ENCODE measurements around the gene DRC7.
A peak's percentile ranks its signal among the peaks of the same experiment; 100 is the strongest.
"Not testable (repeated sequence)": the region's sequence is repeated elsewhere in the genome, so short reads cannot be mapped to it uniquely, and the experiment has no call there.

Gene DRC7

GRCh38 chr16:57725151-57725550 lies 30.5 kb downstream of the DRC7 start:
- Histone ChIP-seq H3K9ac (ENCODE audit: low read length) (no peak overlapping the region), H3K36me3 (ENCODE audit: control insufficient read depth, insufficient read depth, low read length, severe bottlenecking) (no peaks in the 10 kb centered on the region), H3K9me3 (ENCODE audit: control insufficient read depth, low read length) (no peaks in the 10 kb centered on the region), H3K4me1 (ENCODE audit: control insufficient read depth, insufficient read depth, low read length) (no peaks in the 10 kb centered on the region), H3K27me3 (replicated peaks; ENCODE audit: control insufficient read depth, insufficient read depth, low read length) (no peaks in the 10 kb centered on the region), H3K4me3 (ENCODE audit: low read length) (no peak overlapping the region)
- no peak for DNase-seq (ENCODE audit: low read depth)

- Histone ChIP-seq H3K4me3 (ENCODE audit: low read length) (no peak overlapping the region), H3K27me3 (replicated peaks; ENCODE audit: control insufficient read depth, insufficient read depth, low read length) (no peaks in the 10 kb centered on the region), H3K9ac (ENCODE audit: low read length) (no peak overlapping the region), H3K36me3 (ENCODE audit: control insufficient read depth, insufficient read depth, low read length, severe bottlenecking) (no peaks in the 10 kb centered on the region), H3K9me3 (ENCODE audit: control insufficient read depth, low read length) (no peaks in the 10 kb centered on the region), H3K4me1 (ENCODE audit: control insufficient read depth, insufficient read depth, low read length) (no peaks in the 10 kb centered on the region)
- peak; percentile 1 for DNase-seq (ENCODE audit: low read depth)
Observed at GRCh38 chr16:57725554-57725953, 30.9 kb downstream of the DRC7 start.

- no peaks in the 10 kb centered on the region for H3K27me3 ChIP-seq (replicated peaks; ENCODE audit: control insufficient read depth, insufficient read depth, low read length)
- H3K4me3 ChIP-seq (ENCODE audit: low read length): no peak overlapping the region
- DNase-seq (ENCODE audit: low read depth): no peak
- no peaks in the 10 kb centered on the region for H3K4me1 ChIP-seq (ENCODE audit: control insufficient read depth, insufficient read depth, low read length)
- no peaks in the 10 kb centered on the region for H3K36me3 ChIP-seq (ENCODE audit: control insufficient read depth, insufficient read depth, low read length, severe bottlenecking)
- H3K9ac ChIP-seq (ENCODE audit: low read length): no peak overlapping the region
- no peaks in the 10 kb centered on the region for H3K9me3 ChIP-seq (ENCODE audit: control insufficient read depth, low read length)
Observed at GRCh38 chr16:57725976-57726375, 31.4 kb downstream of the DRC7 start.

- no peak overlapping the region for H3K4me3 ChIP-seq (ENCODE audit: low read length)
- no peaks in the 10 kb centered on the region for H3K9me3 ChIP-seq (ENCODE audit: control insufficient read depth, low read length)
- no peaks in the 10 kb centered on the region for H3K27me3 ChIP-seq (replicated peaks; ENCODE audit: control insufficient read depth, insufficient read depth, low read length)
- DNase-seq (ENCODE audit: low read depth): no peak
- peaks cover 1% of the 10 kb centered on the region for H3K4me1 ChIP-seq (ENCODE audit: control insufficient read depth, insufficient read depth, low read length)
- H3K9ac ChIP-seq (ENCODE audit: low read length): no peak overlapping the region
- H3K36me3 ChIP-seq (ENCODE audit: control insufficient read depth, insufficient read depth, low read length, severe bottlenecking): no peaks in the 10 kb centered on the region
Observed at GRCh38 chr16:57726433-57726947, 31.9 kb downstream of the DRC7 start.

- Histone ChIP-seq H3K4me1 (ENCODE audit: control insufficient read depth, insufficient read depth, low read length) (peaks cover 11% of the 10 kb centered on the region), H3K36me3 (ENCODE audit: control insufficient read depth, insufficient read depth, low read length, severe bottlenecking) (no peaks in the 10 kb centered on the region), H3K9ac (ENCODE audit: low read length) (no peak overlapping the region), H3K27me3 (replicated peaks; ENCODE audit: control insufficient read depth, insufficient read depth, low read length) (no peaks in the 10 kb centered on the region), H3K9me3 (ENCODE audit: control insufficient read depth, low read length) (no peaks in the 10 kb centered on the region), H3K4me3 (ENCODE audit: low read length) (no peak overlapping the region)
- DNase-seq (ENCODE audit: low read depth): no peak
Observed at GRCh38 chr16:57727610-57728009, 33.0 kb downstream of the DRC7 start.

- Histone ChIP-seq H3K36me3 (ENCODE audit: control insufficient read depth, insufficient read depth, low read length, severe bottlenecking) (no peaks in the 10 kb centered on the region), H3K4me3 (ENCODE audit: low read length) (no peak overlapping the region), H3K9ac (ENCODE audit: low read length) (no peak overlapping the region), H3K4me1 (ENCODE audit: control insufficient read depth, insufficient read depth, low read length) (peaks cover 11% of the 10 kb centered on the region), H3K9me3 (ENCODE audit: control insufficient read depth, low read length) (no peaks in the 10 kb centered on the region), H3K27me3 (replicated peaks; ENCODE audit: control insufficient read depth, insufficient read depth, low read length) (no peaks in the 10 kb centered on the region)
- no peak for DNase-seq (ENCODE audit: low read depth)
Observed at GRCh38 chr16:57728336-57729181, 34.0 kb downstream of the DRC7 start.

GRCh38 chr16:57729182-57729484 lies 34.5 kb downstream of the DRC7 start:
- no peak overlapping the region for H3K4me3 ChIP-seq (ENCODE audit: low read length)
- DNase-seq (ENCODE audit: low read depth): no peak
- H3K9me3 ChIP-seq (ENCODE audit: control insufficient read depth, low read length): no peaks in the 10 kb centered on the region
- no peaks in the 10 kb centered on the region for H3K27me3 ChIP-seq (replicated peaks; ENCODE audit: control insufficient read depth, insufficient read depth, low read length)
- H3K4me1 ChIP-seq (ENCODE audit: control insufficient read depth, insufficient read depth, low read length): peaks cover 11% of the 10 kb centered on the region
- H3K9ac ChIP-seq (ENCODE audit: low read length): no peak overlapping the region
- H3K36me3 ChIP-seq (ENCODE audit: control insufficient read depth, insufficient read depth, low read length, severe bottlenecking): no peaks in the 10 kb centered on the region

- H3K27me3 ChIP-seq (replicated peaks; ENCODE audit: control insufficient read depth, insufficient read depth, low read length); H3K9me3 ChIP-seq (ENCODE audit: control insufficient read depth, low read length); H3K9ac ChIP-seq (ENCODE audit: low read length); DNase-seq (ENCODE audit: low read depth); H3K36me3 ChIP-seq (ENCODE audit: control insufficient read depth, insufficient read depth, low read length, severe bottlenecking); H3K4me3 ChIP-seq (ENCODE audit: low read length): not testable (repeated sequence)
- H3K4me1 ChIP-seq (ENCODE audit: control insufficient read depth, insufficient read depth, low read length): peaks cover 18% of the 10 kb centered on the region
Observed at GRCh38 chr16:57729852-57730251, 35.2 kb downstream of the DRC7 start.

- no peaks in the 10 kb centered on the region for H3K36me3 ChIP-seq (ENCODE audit: control insufficient read depth, insufficient read depth, low read length, severe bottlenecking)
- H3K4me1 ChIP-seq (ENCODE audit: control insufficient read depth, insufficient read depth, low read length): peaks cover 19% of the 10 kb centered on the region
- H3K9me3 ChIP-seq (ENCODE audit: control insufficient read depth, low read length): no peaks in the 10 kb centered on the region
- no peaks in the 10 kb centered on the region for H3K27me3 ChIP-seq (replicated peaks; ENCODE audit: control insufficient read depth, insufficient read depth, low read length)
- no peak overlapping the region for H3K4me3 ChIP-seq (ENCODE audit: low read length)
- H3K9ac ChIP-seq (ENCODE audit: low read length): no peak overlapping the region
- no peak for DNase-seq (ENCODE audit: low read depth)
Observed at GRCh38 chr16:57730771-57731730, 36.4 kb downstream of the DRC7 start.

GRCh38 chr16:57732037-57732436 lies 37.4 kb downstream of the DRC7 start:
- Histone ChIP-seq H3K36me3 (ENCODE audit: control insufficient read depth, insufficient read depth, low read length, severe bottlenecking) (no peaks in the 10 kb centered on the region), H3K4me1 (ENCODE audit: control insufficient read depth, insufficient read depth, low read length) (peaks cover 29% of the 10 kb centered on the region), H3K9ac (ENCODE audit: low read length) (no peak overlapping the region), H3K9me3 (ENCODE audit: control insufficient read depth, low read length) (no peaks in the 10 kb centered on the region), H3K27me3 (replicated peaks; ENCODE audit: control insufficient read depth, insufficient read depth, low read length) (no peaks in the 10 kb centered on the region), H3K4me3 (ENCODE audit: low read length) (no peak overlapping the region)
- peak; percentile 7 for DNase-seq (ENCODE audit: low read depth)

GRCh38 chr16:57732714-57733113 lies 38.1 kb downstream of the DRC7 start:
- DNase-seq (ENCODE audit: low read depth): no peak
- Histone ChIP-seq H3K4me3 (ENCODE audit: low read length) (peak overlapping the region; percentile 14), H3K9ac (ENCODE audit: low read length) (no peak overlapping the region), H3K9me3 (ENCODE audit: control insufficient read depth, low read length) (no peaks in the 10 kb centered on the region), H3K36me3 (ENCODE audit: control insufficient read depth, insufficient read depth, low read length, severe bottlenecking) (no peaks in the 10 kb centered on the region), H3K27me3 (replicated peaks; ENCODE audit: control insufficient read depth, insufficient read depth, low read length) (no peaks in the 10 kb centered on the region), H3K4me1 (ENCODE audit: control insufficient read depth, insufficient read depth, low read length) (peaks cover 33% of the 10 kb centered on the region)

All from adipocyte (in vitro differentiated cells).